ENCODE results near the gene HDGF.
A peak's percentile ranks its signal among the peaks of the same experiment; 100 is the strongest.

The HDGF gene

GRCh38 chr1:156767879-156768604 is 16.6 kb upstream of the HDGF start:
- no peaks in the 10 kb centered on the region for H3K27me3 ChIP-seq (ENCODE audit: control insufficient read depth, low read length)
- H3K4me2 ChIP-seq (ENCODE audit: low read length), result peak overlapping the region; percentile 91
- H3K4me3 ChIP-seq (ENCODE audit: low read length), result peak overlapping the region; percentile 76
- H3K79me2 ChIP-seq (ENCODE audit: control insufficient read depth, low read length), result peaks cover 68% of the 10 kb centered on the region
- peak overlapping the region; percentile 57 for H3K27ac ChIP-seq (ENCODE audit: low read depth, low read length)
- no peak for TF ChIP-seq CTCF (IDR thresholded peaks at IDR 0.05; ENCODE audit: low read depth, low read length, poor library complexity, severe bottlenecking)
- no peak for TF ChIP-seq EZH2phosphoT487 (IDR thresholded peaks at IDR 0.05; ENCODE audit: borderline replicate concordance, low read length)
- no peaks in the 10 kb centered on the region for H3K9me3 ChIP-seq (ENCODE audit: control insufficient read depth, insufficient read depth, low read length)
- H3K9me2 ChIP-seq (replicated peaks; ENCODE audit: control insufficient read depth, low read length), result no peaks in the 10 kb centered on the region
- H3K4me1 ChIP-seq (ENCODE audit: control insufficient read depth, low read length), result peaks cover 34% of the 10 kb centered on the region
- peaks cover 43% of the 10 kb centered on the region for H3K36me3 ChIP-seq (ENCODE audit: control insufficient read depth, low read length)
- peaks cover 4% of the 10 kb centered on the region; the same call in 1 of the 2 replicates for H3F3A ChIP-seq (ENCODE audit: control insufficient read depth, insufficient read depth)
- H4K20me1 ChIP-seq (ENCODE audit: control insufficient read depth, insufficient read depth, low read depth, low read length), result peaks cover 9% of the 10 kb centered on the region; the same call in 1 of the 2 replicates

- H3K9me2 ChIP-seq (replicated peaks; ENCODE audit: control insufficient read depth, low read length), result no peaks in the 10 kb centered on the region
- H3F3A ChIP-seq (ENCODE audit: control insufficient read depth, insufficient read depth), result peaks cover 4% of the 10 kb centered on the region; the same call in 1 of the 2 replicates
- H3K4me1 ChIP-seq (ENCODE audit: control insufficient read depth, low read length), result peaks cover 34% of the 10 kb centered on the region
- TF ChIP-seq CTCF (IDR thresholded peaks at IDR 0.05; ENCODE audit: low read depth, low read length, poor library complexity, severe bottlenecking) (no peak), EZH2phosphoT487 (IDR thresholded peaks at IDR 0.05; ENCODE audit: borderline replicate concordance, low read length) (no peak)
- H3K36me3 ChIP-seq (ENCODE audit: control insufficient read depth, low read length), result peaks cover 36% of the 10 kb centered on the region
- H3K79me2 ChIP-seq (ENCODE audit: control insufficient read depth, low read length), result peaks cover 60% of the 10 kb centered on the region
- no peaks in the 10 kb centered on the region for H3K27me3 ChIP-seq (ENCODE audit: control insufficient read depth, low read length)
- peaks cover 9% of the 10 kb centered on the region; the same call in 1 of the 2 replicates for H4K20me1 ChIP-seq (ENCODE audit: control insufficient read depth, insufficient read depth, low read depth, low read length)
- H3K4me2 ChIP-seq (ENCODE audit: low read length), result peak within 1 kb of the TSS; percentile 91
- H3K27ac ChIP-seq (ENCODE audit: low read depth, low read length), result peak within 1 kb of the TSS; percentile 57
- no peaks in the 10 kb centered on the region for H3K9me3 ChIP-seq (ENCODE audit: control insufficient read depth, insufficient read depth, low read length)
- peak within 1 kb of the TSS; percentile 76 for H3K4me3 ChIP-seq (ENCODE audit: low read length)
These were observed 15.8 kb upstream of the HDGF start, which contains the start of gene PRCC for GRCh38 chr1:156767101-156767878. Gene PRCC, plus strand, starts transcription at chr1:156767535. Its CDS starts 237 bp downstream, at chr1:156767772.

- peak overlapping the region; percentile 76 for H3K4me3 ChIP-seq (ENCODE audit: low read length)
- peak overlapping the region; percentile 86 for H3K4me2 ChIP-seq (ENCODE audit: low read length)
- H3F3A ChIP-seq (ENCODE audit: control insufficient read depth, insufficient read depth), result peaks cover 4% of the 10 kb centered on the region; the same call in 1 of the 2 replicates
- H3K27ac ChIP-seq (ENCODE audit: low read depth, low read length), result peak overlapping the region; percentile 30
- no peaks in the 10 kb centered on the region for H3K9me2 ChIP-seq (replicated peaks; ENCODE audit: control insufficient read depth, low read length)
- H3K9me3 ChIP-seq (ENCODE audit: control insufficient read depth, insufficient read depth, low read length), result no peaks in the 10 kb centered on the region
- peaks cover 32% of the 10 kb centered on the region for H3K36me3 ChIP-seq (ENCODE audit: control insufficient read depth, low read length)
- peaks cover 9% of the 10 kb centered on the region; the same call in 1 of the 2 replicates for H4K20me1 ChIP-seq (ENCODE audit: control insufficient read depth, insufficient read depth, low read depth, low read length)
- no peak for TF ChIP-seq CTCF (IDR thresholded peaks at IDR 0.05; ENCODE audit: low read depth, low read length, poor library complexity, severe bottlenecking)
- TF ChIP-seq EZH2phosphoT487 (IDR thresholded peaks at IDR 0.05; ENCODE audit: borderline replicate concordance, low read length), result no peak
- no peaks in the 10 kb centered on the region for H3K27me3 ChIP-seq (ENCODE audit: control insufficient read depth, low read length)
- peaks cover 34% of the 10 kb centered on the region for H3K4me1 ChIP-seq (ENCODE audit: control insufficient read depth, low read length)
- peaks cover 53% of the 10 kb centered on the region for H3K79me2 ChIP-seq (ENCODE audit: control insufficient read depth, low read length)
These were observed 15.0 kb upstream of the HDGF start for GRCh38 chr1:156766298-156767100.
